Testis (tissue), 2 donors: ENCODE data around the gene SMIM44.

Source experiments
- POLR2A ChIP-seq: fragments of 450-650 bp; IDR thresholded peaks from one replicate; pipeline ENCODE4 v1.6.1; 2017; ENCODE audit warnings: antibody characterized with exemption, mild to moderate bottlenecking, moderate library complexity
- TF ChIP-seq, protein P1 (sequence below), 3 experiments: fragments of 450-650 bp in 2 of 3; fragments of 200-600 bp in 1 of 3; sonication (generic) in 1 of 3; IDR thresholded peaks; one replicate each; pipeline ENCODE4 v1.5.1; 2016 to 2019; ENCODE audit warnings: antibody characterized with exemption in 3 of 3, mild to moderate bottlenecking in 2 of 3, moderate library complexity in 1 of 3

DNA sequence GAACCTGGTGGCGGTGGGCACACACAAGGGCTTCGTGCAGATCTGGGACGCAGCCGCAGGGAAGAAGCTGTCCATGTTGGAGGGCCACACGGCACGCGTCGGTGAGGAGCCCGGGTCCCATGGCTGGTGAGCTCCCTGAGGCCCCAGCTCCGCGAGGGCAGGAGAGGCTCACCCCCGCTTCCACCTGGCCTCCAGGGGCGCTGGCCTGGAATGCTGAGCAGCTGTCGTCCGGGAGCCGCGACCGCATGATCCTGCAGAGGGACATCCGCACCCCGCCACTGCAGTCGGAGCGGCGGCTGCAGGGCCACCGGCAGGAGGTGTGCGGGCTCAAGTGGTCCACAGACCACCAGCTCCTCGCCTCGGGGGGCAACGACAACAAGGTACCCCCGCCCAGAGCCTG is 48.5 kb upstream of the SMIM44 start:
- TF ChIP-seq, protein P1, sequence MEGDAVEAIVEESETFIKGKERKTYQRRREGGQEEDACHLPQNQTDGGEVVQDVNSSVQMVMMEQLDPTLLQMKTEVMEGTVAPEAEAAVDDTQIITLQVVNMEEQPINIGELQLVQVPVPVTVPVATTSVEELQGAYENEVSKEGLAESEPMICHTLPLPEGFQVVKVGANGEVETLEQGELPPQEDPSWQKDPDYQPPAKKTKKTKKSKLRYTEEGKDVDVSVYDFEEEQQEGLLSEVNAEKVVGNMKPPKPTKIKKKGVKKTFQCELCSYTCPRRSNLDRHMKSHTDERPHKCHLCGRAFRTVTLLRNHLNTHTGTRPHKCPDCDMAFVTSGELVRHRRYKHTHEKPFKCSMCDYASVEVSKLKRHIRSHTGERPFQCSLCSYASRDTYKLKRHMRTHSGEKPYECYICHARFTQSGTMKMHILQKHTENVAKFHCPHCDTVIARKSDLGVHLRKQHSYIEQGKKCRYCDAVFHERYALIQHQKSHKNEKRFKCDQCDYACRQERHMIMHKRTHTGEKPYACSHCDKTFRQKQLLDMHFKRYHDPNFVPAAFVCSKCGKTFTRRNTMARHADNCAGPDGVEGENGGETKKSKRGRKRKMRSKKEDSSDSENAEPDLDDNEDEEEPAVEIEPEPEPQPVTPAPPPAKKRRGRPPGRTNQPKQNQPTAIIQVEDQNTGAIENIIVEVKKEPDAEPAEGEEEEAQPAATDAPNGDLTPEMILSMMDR (IDR thresholded peaks at IDR 0.05): no peak
- no peak for TF ChIP-seq POLR2A
